Activated CD8-positive, alpha-beta T cell treated with anti-CD3 and anti-CD28 coated beads for 36 hours (primary cell): ENCODE data around the gene COL12A1. TPM values are rescaled to one million over a fixed set of nuclear protein-coding genes. Genes with fewer than 3 reads are reported as not detected.

ENCODE experiments used
- ATAC-seq: fragments of 200-7000 bp; cut with Tn5 transposase; one replicate; pipeline ENCODE4 v1.10.0; 2021; ENCODE audit warnings: mild to moderate bottlenecking, moderate library complexity
- CTCF ChIA-PET: fragments of 350-600 bp; sonication (Branson Sonifier 250); formaldehyde crosslinking; loops from one replicate; lab custom pipeline; 2021; ENCODE audit warnings: antibody characterized with exemption; lab: Charles Lee
- POLR2A ChIA-PET: fragments of 350-600 bp; sonication (Branson Sonifier 250); formaldehyde crosslinking; loops from one replicate; lab custom pipeline; 2021; ENCODE audit warnings: antibody characterized with exemption; lab: Charles Lee
- DNase-seq: peaks from one replicate; pipeline ENCODE4 v3.0.0-alpha.2; 2020
- H3K27ac Mint-ChIP-seq: one replicate; pipeline ENCODE4 v1.8.0; 2021; ENCODE audit warnings: mild to moderate bottlenecking, mixed read lengths
- H3K27me3 Mint-ChIP-seq: one replicate; pipeline ENCODE4 v1.8.0; 2021; ENCODE audit warnings: mixed read lengths
- H3K36me3 Mint-ChIP-seq: one replicate; pipeline ENCODE4 v1.8.0; 2021; ENCODE audit warnings: low read depth, mixed read lengths
- H3K4me1 Mint-ChIP-seq: one replicate; pipeline ENCODE4 v1.8.0; 2021; ENCODE audit warnings: low read depth, mixed read lengths
- H3K4me3 Mint-ChIP-seq: one replicate; pipeline ENCODE4 v1.8.0; 2021; ENCODE audit warnings: mild to moderate bottlenecking, moderate library complexity, mixed read lengths
- H3K9me3 Mint-ChIP-seq: one replicate; pipeline ENCODE4 v1.8.0; 2021; ENCODE audit warnings: mixed read lengths
- intact Hi-C: fragments of 100-400 bp; cut with micrococcal nuclease; formaldehyde crosslinking; loops from one replicate; pipeline ENCODE4 v1.10.0; 2022
- total RNA-seq, 2 experiments: library from RNA; stranded (reverse); gene quantifications; one replicate each; pipeline ENCODE4 v1.2.3, GENCODE V29; 2021
- TF ChIP-seq, protein P1 (sequence below): fragments of 200-600 bp; IDR thresholded peaks from one replicate; pipeline ENCODE4 v1.8.0; 2022; ENCODE audit warnings: antibody characterized with exemption, mild to moderate bottlenecking

Gene COL12A1
- total RNA-seq, 2 experiments from 2014 or later: 0.09 TPM; not detected in 1

DNA sequence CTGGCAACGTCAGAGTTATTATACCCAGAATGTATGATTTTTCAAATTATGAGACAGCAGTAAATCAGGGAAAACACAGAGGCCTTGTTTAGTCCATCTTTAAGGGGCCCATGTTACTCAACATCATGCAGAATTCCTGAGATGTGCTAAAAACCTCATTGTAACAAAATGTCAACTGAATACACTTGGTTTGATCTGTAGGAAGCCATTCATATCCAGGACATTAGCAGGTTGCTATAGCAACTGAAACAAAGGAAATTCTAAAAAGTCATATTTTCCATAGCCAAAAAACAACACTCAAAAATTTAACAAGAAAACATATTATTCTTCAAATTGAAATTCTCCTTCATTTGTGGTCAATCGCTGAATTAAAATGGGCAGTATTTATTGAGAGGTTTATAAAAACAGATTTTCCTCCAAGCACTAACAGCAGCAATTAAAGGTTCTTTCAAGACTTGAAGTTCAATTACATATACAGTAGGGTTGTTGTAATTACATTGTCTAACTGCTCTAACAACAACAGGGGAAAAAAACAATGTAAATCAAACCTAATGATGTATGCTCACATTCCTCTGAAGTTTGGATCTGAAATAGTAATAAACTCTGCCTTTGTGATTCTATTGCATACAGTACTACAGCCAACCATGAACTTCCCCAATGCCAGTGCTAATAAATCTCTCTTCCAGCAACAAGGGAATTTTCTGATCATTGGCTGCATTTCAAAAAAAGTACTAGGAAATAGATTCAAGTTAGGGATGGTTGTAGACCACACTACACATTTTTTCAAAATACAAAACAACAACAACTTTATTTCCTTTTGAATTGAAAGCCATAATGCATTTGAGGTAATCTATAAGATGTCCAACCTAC lies 34.9 kb downstream of the COL12A1 start:
- intact Hi-C loops: no loop called here
- ChIA-PET CTCF (interaction anchor here (0.6 kb wide), 1 partner anchor 677 kb away, joined by 3 read pairs; no protein-coding TSS in a partner anchor), POLR2A (no interaction called here)
- no peaks in the 10 kb centered on the region for H3K36me3 Mint-ChIP-seq
- no peaks in the 10 kb centered on the region for H3K9me3 Mint-ChIP-seq
- ATAC-seq (no peak), DNase-seq (no peak)
- no peak overlapping the region for H3K4me3 Mint-ChIP-seq
- peaks cover 10% of the 10 kb centered on the region for H3K27me3 Mint-ChIP-seq
- H3K27ac Mint-ChIP-seq: no peak overlapping the region
- TF ChIP-seq, protein P1, sequence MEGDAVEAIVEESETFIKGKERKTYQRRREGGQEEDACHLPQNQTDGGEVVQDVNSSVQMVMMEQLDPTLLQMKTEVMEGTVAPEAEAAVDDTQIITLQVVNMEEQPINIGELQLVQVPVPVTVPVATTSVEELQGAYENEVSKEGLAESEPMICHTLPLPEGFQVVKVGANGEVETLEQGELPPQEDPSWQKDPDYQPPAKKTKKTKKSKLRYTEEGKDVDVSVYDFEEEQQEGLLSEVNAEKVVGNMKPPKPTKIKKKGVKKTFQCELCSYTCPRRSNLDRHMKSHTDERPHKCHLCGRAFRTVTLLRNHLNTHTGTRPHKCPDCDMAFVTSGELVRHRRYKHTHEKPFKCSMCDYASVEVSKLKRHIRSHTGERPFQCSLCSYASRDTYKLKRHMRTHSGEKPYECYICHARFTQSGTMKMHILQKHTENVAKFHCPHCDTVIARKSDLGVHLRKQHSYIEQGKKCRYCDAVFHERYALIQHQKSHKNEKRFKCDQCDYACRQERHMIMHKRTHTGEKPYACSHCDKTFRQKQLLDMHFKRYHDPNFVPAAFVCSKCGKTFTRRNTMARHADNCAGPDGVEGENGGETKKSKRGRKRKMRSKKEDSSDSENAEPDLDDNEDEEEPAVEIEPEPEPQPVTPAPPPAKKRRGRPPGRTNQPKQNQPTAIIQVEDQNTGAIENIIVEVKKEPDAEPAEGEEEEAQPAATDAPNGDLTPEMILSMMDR: no peak
- H3K4me1 Mint-ChIP-seq: no peaks in the 10 kb centered on the region

DNA sequence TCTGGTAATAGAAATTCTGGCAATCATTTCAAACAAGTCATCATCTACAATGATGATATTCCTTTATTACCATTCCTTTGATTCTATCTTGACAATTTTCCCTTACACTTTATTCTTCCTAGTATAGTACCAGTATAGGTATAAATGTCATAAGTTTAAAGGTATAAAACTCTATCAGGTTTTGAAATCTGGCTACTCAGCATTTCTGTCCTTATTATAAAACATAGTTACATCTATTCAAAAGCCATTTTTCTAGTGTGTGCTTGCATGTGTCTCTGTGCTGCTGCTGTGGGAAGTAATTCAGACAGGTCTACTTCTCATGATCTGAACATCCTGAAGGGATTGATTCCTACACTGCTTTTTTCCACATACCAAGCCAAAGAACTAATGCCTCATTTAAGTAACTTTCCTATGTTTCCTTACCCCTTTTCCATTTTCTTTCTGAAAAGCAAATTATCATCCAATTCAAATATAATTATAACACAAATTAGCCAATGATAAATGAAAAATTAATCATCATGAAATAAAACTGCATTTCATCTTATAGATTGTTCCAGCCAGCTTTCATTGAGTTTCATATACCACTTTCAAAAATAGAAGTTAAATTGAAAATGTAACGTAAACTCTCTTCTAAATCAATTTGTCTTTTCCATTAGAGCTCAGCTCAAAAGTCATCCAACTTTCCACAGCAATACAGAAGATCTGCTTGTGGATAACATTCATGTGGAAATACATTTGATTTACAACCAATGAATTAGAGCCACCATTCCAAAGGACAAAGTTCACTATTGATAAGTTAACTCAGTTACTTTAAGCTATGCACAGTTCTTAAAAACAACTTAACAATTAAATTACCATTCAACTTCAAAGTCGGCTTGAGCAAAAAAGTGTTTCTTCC lies 35.9 kb downstream of the COL12A1 start:
- POLR2A ChIA-PET: no interaction called here
- H3K36me3 Mint-ChIP-seq: no peaks in the 10 kb centered on the region
- TF ChIP-seq, protein P1: no peak
- intact Hi-C loops: no loop called here
- ATAC-seq (no peak), DNase-seq (no peak)
- peaks cover 7% of the 10 kb centered on the region for H3K27me3 Mint-ChIP-seq
- no peaks in the 10 kb centered on the region for H3K4me1 Mint-ChIP-seq
- H3K27ac Mint-ChIP-seq: no peak overlapping the region
- no peak overlapping the region for H3K4me3 Mint-ChIP-seq
- no peaks in the 10 kb centered on the region for H3K9me3 Mint-ChIP-seq
- CTCF ChIA-PET: interaction anchor here (0.6 kb wide), 1 partner anchor 678 kb away, joined by 3 read pairs; no protein-coding TSS in a partner anchor

DNA sequence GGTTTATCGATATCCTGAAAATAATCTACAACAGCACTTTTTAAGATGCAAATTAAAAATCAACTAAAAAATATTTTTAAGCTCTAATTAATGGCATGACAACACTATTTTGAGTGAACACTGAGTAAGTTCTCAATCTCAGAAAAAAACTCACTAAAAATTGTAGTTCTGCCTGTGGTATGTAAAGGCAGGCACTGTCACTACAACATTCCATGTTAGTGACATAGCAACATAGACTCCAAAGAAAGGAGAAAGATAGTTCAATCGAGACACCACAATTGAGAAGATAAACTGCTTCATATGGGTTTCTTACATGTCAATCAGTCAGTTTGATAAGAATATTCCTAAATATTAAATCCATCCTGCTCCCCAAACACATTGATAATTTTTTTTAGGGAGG lies 38.0 kb downstream of the COL12A1 start:
- ATAC-seq: no peak
- H3K4me1 Mint-ChIP-seq: no peaks in the 10 kb centered on the region
- DNase-seq: no peak
- ChIA-PET CTCF (interaction anchor here (1.5 kb wide), 1 partner anchor 41 kb away, joined by 4 read pairs; no protein-coding TSS in a partner anchor), POLR2A (no interaction called here)
- TF ChIP-seq, protein P1: no peak
- H3K36me3 Mint-ChIP-seq: no peaks in the 10 kb centered on the region
- intact Hi-C loops: no loop called here
- H3K9me3 Mint-ChIP-seq: no peaks in the 10 kb centered on the region
- no peak overlapping the region for H3K4me3 Mint-ChIP-seq
- H3K27ac Mint-ChIP-seq: no peak overlapping the region
- H3K27me3 Mint-ChIP-seq: peaks cover 14% of the 10 kb centered on the region

DNA sequence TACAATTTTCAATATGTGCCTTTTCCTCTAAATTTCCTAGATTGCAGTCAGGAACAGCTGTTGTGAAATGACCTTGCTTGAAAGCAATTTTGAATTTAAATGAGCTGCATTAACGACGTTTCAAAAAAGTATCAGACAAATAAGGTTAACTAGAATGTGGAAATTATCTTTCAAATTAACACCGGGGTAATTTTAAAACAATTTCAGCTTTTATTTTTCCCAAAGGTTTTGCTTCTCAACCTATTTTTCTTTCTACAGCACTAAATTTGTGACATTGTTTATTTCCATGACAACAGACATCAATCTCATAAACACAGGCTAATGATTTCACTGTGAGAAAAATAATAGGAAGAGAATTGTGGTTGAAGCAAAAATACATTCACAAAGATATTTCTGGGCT lies 38.5 kb downstream of the COL12A1 start:
- Mint-ChIP-seq H3K27ac (no peak overlapping the region), H3K4me1 (no peaks in the 10 kb centered on the region), H3K9me3 (no peaks in the 10 kb centered on the region), H3K36me3 (no peaks in the 10 kb centered on the region), H3K27me3 (peaks cover 18% of the 10 kb centered on the region), H3K4me3 (no peak overlapping the region)
- TF ChIP-seq, protein P1: no peak
- ATAC-seq (no peak), DNase-seq (no peak)
- ChIA-PET CTCF (interaction anchor here (1.5 kb wide), 1 partner anchor 42 kb away, joined by 4 read pairs; no protein-coding TSS in a partner anchor), POLR2A (no interaction called here)
- intact Hi-C loops: no loop called here
